GM19455 (cell line): Measurements from ENCODE around the gene SSBP4.
A peak's percentile ranks its signal among the peaks of the same experiment; 100 is the strongest.
"Not testable (repeated sequence)": the region's sequence is repeated elsewhere in the genome, so short reads cannot be mapped to it uniquely, and the experiment has no call there.

ENCODE experiments used
- ATAC-seq: cut with Tn5 transposase; IDR thresholded peaks from one replicate; pipeline ENCODE4 v1.9.1; 2021; ENCODE audit not compliant: unreplicated experiment

SSBP4 gene

DNA sequence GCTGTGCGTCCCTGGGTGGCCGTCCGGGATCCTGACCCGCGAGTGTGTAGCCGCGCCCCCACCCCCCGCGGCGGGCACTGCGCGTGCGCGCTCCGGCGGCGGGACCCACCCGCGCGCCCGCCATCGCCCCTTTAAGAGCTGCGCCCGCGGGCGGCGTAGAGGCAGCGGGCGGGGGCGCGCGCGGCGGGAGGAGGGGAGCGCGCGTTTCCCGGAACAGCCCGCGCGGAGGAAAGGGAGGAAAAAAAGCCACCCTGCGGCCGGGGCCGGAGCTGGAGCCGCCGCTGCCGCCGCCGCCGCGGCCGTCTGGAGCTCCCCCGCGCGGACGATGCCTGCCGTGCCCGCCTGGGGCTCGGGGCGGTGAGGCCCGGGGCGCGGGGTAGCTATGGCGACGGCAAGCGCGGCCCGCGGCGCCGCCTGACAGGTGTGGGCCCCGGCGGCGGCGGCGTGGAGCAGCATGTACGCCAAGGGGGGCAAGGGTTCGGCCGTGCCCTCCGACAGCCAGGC, at the start of gene SSBP4:
Gene SSBP4, plus strand, starts transcription at position 204 of the 504 bp plus-strand sequence. Its CDS starts 251 bp downstream, at position 455.
- ATAC-seq: peak; percentile 33

DNA sequence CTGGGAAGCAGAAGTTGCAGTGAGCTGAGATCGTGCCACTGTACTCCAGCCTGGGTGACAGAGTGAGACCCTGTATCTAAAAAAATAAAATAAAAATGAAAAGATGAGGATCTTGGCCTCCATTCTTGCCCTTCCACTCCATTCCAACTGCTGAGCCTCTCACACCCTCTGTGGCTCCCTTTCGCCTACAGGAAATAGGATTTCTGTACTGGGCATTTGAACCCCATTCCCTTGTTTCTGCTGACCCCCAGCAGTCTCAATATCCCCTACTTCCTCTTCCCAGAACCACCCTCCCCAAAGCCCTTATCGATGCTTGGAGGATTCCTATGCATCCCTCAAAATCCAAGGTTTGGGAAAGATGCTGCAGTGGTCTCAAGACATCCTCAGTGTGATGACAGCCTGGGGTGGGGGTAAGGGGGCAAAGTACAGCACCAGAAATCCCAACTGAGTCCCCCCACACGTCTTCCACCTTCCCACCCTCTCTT, 45.7 kb upstream of the SSBP4 start:
- ATAC-seq: no peak

DNA sequence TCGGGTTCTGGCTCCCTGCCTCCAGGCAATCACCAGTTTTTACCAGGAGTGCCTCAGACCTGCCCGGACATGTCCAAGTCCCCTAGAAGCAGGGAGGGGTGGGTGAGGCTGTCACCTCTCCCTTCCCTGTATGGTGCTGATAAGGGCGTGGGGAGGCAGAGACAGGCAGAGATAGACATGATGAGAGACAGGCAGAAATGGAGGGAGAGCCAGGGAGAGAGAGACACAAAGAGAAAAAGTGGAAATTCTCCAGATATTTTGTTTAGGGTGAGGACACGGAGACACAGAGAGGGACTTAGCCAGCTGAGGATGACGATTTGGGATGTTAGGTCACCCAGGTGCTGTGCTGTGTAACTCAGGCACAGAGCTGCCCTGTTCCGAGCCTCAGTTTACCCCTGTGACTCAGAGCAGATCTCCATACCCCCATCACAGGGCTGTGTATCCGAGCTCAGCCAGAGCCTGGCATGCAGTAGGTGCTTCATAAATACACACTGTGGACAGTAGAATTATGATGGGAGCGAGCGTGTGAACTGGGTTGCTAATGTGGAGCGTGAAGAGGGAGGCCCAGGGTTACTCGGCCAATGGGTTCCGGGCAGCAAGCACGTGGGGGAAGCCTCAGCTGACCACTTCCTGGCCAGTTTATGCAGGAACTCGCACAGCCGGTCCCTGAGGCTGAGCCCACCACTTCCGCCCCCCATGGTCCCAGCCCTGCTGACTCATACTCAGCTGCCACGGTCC, 45.1 kb upstream of the SSBP4 start:
- ATAC-seq: peak; percentile 77

DNA sequence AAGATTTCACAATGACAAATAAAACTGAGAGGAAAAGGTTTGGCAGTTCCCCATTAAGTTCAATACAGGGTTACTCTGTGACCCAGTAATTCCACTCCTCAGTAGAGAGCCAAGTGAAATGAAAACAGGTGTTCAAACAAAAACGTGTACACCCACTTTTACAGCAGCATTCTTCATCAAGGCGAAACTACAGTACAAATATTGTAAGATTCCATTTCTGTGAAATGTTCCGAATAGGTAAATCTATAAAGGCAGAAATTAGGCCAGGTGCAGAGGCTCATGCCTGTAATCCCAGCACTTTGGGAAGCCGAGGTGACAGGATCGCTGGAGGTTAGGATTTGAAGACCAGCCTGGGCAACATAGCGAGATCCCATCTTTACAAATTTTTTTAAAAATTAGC, 42.2 kb upstream of the SSBP4 start:
- no peak for ATAC-seq

DNA sequence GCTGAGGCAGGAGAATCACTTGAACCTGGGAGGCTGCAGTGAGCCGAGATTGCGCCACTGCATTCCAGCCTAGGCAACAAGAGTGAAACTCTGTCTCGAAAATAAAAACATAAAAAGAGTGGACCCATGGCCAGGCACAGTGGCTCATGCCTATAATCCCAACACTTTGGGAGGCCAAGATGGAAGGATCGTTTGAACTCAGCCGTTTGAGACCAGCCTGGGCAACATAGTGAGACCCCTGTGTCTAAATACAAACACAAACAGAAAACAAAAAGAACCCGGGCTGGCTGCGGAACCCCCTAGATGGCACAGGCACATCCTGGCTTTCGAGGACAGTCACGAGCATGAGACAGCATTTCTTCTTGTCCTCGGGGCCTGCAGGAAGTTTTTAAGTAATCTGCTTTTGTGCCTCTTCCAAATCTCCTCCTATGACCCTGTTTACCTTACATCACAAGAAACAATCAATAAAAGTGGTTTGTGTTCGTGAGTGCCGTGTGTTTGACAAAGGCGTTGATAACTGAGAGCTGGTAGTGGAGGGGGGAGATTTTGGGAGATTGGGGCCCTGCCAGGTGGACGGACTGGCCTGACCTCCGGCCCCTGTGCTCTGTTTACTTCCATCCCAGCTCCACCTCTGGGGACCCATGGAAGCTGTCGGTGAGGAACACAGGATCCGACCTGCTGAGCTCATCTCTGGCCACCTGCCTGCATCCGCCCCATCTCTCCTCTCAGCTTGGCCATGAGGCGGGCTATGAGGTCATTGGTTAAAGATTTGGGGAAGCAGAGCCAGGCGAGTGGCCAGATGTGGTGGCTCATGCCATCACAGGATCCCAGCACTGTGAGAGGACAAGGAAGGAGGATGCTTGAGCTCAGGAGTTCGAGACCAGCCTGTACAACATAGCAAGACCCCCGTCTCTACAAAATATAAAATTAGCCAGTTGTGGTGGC, 39.1 kb upstream of the SSBP4 start:
- ATAC-seq: no peak

DNA sequence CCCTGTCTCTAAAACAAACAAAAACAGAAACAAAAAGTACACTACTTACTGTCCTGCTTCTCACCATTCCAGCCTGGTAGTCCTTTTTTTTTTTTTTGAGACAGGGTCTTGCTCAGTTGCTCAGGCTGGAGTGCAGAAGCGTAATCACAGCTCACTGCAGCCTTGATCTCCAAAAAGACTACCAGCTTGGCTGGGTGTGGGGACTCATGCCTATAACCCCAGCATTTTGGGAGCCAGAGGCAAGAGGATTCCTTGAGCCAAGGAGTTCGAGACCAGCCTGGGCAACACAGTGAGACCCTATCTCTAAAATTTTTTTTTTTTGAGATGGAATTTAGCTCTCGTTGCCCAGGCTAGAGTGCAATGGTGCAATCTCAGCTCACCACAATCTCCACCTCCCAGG, 38.4 kb upstream of the SSBP4 start:
- ATAC-seq: no peak

DNA sequence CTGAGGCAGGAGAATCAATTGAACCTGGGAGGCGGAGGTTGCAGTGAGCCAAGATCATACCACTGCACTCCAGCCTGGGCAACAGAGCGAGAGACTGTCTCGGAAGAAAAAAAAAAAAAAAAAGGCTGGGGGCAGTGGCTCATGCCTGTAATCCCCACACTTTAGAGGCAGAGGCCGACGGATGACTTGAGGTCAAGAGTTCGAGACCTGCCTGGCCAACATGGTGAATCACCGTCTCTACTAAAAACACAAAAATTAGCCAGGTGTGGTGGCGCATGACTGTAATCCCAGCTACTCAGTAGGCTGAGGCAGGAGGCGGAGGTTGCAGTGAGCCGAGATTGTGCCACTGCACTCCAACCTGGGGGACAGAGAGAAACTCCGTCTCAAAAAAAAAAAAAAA, 35.6 kb upstream of the SSBP4 start:
- ATAC-seq: not testable (repeated sequence)

DNA sequence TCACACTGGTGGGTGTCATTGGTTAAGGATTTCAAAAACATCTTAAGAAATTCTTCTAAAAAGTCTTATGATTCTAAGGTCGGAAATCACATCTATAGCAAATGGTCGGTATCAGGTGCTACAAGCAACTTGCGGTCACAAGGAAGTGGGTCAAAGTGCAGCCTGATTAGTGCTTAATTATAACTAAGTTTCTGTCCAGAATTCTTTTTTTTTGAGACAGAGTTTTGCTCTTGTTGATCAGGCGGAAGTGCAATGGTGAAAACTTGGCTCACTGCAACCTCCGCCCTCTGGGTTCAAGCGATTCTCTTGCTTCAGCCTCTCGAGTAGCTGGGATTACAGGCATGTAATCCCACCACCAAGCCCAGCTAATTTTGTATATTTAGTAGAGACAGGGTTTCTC, 34.4 kb upstream of the SSBP4 start:
- no peak for ATAC-seq

DNA sequence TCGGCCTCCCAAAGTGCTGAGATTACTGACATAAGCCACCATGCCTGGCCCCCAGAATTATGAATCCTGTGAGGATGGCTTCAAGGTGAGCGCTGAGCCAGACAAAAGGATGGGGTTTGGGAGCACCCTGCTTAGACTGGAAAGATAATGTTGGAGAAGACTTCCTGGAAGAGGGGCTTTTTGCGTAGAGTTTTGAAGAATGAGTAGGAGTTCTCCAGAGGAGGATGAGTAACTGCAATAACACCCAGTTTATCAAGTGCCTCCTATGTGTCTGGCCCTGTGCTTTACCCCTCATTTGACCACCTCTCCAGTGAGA, 33.9 kb upstream of the SSBP4 start:
- no peak for ATAC-seq

DNA sequence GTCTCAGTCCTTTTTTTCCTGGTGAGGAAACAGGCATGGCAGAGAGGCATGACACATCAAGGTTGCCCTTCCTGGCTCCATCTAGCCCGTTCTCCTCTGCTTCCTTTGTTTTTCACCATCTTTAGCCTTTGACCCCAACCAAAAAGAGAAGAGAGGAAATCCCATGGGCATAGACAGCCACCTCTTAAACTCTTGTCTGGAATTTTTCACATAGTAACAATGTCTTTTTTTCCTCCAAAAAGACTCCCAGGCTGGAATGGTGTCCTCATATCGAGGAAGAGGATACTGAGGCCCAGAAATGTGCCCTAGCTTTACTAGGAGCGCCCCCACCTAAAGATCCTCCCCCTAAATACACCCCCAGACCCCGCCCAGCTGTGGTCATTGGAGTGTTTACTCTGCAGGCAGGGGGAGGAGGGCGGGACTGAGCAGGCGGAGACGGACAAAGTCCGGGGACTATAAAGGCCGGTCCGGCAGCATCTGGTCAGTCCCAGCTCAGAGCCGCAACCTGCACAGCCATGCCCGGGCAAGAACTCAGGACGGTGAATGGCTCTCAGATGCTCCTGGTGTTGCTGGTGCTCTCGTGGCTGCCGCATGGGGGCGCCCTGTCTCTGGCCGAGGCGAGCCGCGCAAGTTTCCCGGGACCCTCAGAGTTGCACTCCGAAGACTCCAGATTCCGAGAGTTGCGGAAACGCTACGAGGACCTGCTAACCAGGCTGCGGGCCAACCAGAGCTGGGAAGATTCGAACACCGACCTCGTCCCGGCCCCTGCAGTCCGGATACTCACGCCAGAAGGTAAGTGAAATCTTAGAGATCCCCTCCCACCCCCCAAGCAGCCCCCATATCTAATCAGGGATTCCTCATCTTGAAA, 33.3 kb upstream of the SSBP4 start, which contains the start of gene GDF15:
Gene GDF15, plus strand, starts transcription at position 484 of the 868 bp plus-strand sequence. Its CDS starts 32 bp downstream, at position 516.
- ATAC-seq: no peak

DNA sequence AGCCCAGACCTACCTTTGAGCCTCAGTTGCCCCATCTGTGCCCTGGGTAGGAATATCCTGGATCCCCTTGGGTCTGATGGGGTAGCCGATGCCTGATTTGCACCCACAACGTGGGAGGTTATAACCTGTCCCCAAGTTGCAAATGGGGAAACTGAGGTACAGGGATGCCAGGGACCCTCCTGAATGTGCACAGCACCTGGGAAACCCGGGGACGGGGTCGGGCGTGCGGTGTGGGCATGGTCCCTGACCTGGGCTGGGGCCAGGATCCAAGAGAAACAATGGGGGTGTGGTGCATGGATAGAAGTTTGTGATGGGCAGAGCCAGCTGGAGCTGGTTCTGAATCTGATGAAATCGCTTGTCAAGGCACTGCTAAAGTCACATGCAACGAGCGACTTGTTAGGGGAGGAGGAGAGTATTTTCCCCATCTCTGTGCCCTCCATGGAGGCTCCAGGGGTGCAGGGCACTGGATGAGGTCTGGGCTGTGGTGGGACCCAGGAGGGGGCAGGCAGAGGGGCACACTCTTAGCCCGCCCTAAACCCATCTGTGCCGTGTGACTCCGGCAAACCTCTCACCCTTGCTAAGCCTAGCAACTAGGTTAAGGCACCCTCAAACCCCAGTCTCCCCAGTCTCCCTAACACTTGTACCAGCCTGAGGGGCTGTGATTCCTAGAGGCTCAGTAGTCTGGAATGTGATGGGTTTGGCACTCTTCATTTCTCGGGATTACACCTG, 32.5 kb upstream of the SSBP4 start:
- no peak for ATAC-seq

DNA sequence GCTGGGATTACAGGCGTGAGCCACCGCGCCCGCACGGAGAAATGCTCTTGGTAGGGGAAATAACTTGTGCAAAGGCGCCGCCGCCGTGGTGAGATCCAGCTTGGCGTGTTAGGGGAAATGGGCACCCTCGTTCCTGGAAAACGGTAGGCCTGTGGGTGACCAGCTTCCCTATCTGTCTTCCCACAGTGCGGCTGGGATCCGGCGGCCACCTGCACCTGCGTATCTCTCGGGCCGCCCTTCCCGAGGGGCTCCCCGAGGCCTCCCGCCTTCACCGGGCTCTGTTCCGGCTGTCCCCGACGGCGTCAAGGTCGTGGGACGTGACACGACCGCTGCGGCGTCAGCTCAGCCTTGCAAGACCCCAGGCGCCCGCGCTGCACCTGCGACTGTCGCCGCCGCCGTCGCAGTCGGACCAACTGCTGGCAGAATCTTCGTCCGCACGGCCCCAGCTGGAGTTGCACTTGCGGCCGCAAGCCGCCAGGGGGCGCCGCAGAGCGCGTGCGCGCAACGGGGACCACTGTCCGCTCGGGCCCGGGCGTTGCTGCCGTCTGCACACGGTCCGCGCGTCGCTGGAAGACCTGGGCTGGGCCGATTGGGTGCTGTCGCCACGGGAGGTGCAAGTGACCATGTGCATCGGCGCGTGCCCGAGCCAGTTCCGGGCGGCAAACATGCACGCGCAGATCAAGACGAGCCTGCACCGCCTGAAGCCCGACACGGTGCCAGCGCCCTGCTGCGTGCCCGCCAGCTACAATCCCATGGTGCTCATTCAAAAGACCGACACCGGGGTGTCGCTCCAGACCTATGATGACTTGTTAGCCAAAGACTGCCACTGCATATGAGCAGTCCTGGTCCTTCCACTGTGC, 30.9 kb upstream of the SSBP4 start:
- ATAC-seq: peak; percentile 49

DNA sequence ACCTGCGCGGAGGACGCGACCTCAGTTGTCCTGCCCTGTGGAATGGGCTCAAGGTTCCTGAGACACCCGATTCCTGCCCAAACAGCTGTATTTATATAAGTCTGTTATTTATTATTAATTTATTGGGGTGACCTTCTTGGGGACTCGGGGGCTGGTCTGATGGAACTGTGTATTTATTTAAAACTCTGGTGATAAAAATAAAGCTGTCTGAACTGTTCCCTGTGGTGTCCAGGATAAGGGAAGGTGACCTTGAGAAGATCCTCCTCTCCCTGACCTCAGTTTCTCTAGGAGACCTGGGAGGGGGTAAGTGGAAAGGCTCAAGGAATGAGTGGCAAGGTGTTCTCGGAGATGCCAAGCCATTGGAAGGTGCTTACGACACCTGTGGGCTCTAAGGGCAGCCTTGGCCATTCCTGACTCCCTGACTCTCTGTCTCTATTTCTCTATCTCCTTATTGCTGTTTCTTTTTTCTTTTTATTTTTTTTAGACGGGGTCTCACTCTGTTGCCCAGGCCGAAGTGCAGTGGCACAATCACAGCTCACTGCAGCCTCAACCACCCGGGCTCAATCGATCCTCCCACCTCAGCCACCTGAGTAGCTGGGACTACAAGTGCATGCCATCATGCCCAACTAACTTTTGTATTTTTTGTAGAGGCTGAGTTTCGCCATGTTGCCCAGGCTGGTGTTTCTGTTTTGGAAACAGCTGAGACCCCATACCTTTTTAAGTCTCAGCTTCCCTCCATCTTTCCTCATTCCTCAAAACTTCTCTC, 30.1 kb upstream of the SSBP4 start:
- no peak for ATAC-seq

DNA sequence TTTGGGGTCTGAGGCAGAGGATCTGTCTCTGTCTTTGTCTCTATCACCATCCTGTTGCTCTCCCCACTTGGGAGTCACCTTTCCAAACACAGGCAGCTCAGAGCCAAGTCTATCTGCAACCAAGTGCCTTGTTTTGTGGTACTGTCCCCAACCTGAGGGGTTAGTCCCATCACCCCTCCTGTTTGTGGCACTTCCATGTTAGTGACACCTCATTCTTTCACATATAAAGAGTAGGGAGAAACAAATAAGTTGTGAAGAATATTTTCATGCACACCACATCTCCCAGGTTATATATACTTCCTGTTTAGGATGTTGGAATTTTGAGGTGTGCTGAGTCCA, 29.5 kb upstream of the SSBP4 start:
- ATAC-seq: no peak

DNA sequence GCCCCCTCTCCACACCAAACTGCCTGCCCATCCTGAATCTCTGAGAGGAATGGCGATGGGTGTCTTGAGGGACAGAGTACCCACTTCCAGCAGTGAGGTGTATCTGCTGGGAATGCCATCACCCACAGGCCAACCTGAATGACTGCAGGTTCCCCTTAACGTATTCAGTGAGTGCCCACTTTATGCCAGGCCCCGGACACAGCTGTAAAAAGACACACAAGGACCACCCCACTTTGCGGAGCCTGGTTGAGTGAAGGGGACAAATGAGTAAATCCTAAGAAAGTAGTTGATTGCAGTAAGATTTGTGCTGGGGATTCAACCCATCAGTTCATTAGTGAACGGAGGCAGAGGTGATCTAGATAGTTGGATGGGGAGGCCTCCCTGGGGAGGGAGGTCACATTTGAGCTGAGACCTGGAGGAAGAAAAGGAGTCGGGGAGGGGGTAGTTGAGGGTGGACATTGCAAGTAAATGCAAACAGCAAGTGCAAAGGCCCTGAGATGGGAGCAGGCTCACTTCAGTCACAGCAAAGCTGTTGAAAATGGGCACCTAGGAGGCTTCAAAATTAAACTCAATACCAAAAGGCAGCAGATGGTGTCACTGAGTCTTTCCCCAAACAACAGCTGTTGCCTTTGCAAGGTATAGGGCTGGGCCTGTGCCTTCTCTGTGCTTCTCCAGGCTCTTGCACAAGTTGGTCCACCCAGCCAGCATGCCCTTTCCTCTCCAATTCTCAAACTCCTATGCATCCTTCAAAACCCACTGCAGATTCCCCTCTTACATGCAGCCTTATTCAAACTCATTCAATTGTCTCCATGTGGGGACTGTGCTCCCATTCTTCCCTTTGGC, 28.9 kb upstream of the SSBP4 start:
- ATAC-seq: no peak

DNA sequence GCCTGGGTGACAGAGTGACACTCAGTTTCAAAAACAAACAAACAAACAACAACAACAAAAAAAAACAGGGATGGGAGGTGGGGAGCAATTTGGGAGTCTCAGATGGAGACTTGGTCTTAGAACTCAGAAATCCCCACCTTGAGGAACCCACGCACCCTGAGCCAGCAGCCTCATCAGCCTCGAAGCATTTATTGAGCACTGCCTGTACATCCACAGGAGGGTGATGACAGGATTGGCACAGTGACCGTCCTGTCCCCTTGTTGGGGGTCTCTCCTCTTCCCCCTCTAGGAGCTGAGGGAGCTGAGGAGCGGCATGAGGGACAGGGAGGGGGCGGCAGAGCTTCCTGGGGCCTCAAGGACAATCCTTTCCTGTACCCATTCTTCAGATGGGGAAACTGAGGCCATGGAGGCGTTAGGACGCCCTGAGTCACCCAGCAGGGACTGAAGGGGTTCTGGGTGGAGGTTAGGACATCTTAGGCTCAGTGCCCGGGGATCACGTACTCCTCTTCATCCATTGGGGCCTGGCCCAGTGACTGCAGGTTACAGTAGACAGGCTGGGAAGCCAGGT, 27.6 kb upstream of the SSBP4 start:
- no peak for ATAC-seq

DNA sequence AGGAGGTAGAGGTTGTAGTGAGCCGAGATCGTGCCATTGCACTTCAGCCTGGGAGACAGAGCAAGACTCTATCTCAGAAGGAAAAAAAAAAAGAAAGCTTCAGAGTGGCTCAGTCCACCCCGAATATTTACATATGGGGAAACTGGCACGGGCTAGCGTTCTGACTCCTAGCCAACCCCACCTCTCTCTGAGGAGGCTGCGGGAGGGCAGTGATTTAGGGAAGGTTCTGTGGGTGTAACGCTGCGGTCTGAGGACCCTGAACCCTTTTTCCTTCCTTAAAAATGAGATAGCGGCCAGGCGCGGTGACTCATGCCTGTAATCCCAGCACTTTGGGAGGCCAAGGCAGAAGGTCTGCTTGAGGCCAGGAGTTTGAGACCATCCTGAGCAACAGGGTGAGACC, 26.8 kb upstream of the SSBP4 start:
- no peak for ATAC-seq
